ENCODE measurements around the gene TMUB2. TPM values are rescaled to one million over a fixed set of nuclear protein-coding genes. Genes with fewer than 3 reads are reported as not detected.
A peak's percentile ranks its signal among the peaks of the same experiment; 100 is the strongest.

Gene TMUB2
- total RNA-seq, 1 experiment from 2014 or later: 25.1 TPM

DNA sequence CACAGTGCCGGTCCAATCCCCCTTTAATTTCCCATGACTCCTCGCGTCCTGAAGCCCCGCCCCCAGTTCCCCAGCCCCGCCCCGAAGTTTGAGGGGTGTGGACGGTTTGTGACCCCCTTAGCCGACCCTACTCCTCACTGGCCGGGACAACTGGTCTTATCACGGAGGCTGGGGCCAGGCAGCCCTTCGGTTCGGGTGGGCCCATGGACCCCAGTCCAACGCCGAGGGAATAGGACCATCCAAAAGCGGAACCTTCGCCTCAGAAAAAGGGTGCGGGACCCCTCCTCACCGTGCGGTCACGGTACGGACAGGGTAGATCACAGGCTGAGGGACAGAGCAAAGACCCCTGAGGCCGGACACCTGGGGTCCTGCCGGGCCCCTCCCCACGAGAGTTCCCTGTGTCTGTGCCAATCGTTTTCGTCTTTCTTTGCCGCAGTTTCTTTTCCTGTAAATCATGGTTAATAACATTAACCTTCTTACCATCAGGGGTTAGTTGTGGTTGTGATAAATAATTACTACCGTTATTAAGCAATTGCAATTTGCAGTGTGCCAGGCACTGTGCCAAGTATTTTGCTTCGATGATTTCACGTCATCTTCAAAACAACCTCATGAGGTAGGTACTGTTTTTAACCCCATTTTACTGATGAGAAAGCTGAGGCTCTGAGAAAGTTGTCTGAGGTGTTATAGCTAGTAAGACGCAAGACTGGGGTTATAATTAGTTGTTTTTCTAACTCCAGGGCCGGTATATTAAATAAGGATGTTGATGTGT is 543 bp downstream of the TMUB2 start:
- no peaks in the 10 kb centered on the region for H3K27me3 ChIP-seq (ENCODE audit: insufficient read depth, low read length)
- H3K9ac ChIP-seq (ENCODE audit: low read length): peak overlapping the region; percentile 95
- peaks cover 7 to 23% of the 10 kb centered on the region in 2 experiments; a peak in 3 of 4 replicates for H3K4me1 ChIP-seq (ENCODE audit: control insufficient read depth in 1 of 2, insufficient read depth in 2 of 2, low read length in 2 of 2)
- no peaks in the 10 kb centered on the region for H3K9me2 ChIP-seq (ENCODE audit: insufficient read depth)
- TF ChIP-seq POLR2AphosphoS5 (IDR thresholded peaks at IDR 0.05; ENCODE audit: low read depth, low read length): 0 out of 2 replicates have a peak, but pooled peaks have one; percentile 5
- TF ChIP-seq, protein P1, sequence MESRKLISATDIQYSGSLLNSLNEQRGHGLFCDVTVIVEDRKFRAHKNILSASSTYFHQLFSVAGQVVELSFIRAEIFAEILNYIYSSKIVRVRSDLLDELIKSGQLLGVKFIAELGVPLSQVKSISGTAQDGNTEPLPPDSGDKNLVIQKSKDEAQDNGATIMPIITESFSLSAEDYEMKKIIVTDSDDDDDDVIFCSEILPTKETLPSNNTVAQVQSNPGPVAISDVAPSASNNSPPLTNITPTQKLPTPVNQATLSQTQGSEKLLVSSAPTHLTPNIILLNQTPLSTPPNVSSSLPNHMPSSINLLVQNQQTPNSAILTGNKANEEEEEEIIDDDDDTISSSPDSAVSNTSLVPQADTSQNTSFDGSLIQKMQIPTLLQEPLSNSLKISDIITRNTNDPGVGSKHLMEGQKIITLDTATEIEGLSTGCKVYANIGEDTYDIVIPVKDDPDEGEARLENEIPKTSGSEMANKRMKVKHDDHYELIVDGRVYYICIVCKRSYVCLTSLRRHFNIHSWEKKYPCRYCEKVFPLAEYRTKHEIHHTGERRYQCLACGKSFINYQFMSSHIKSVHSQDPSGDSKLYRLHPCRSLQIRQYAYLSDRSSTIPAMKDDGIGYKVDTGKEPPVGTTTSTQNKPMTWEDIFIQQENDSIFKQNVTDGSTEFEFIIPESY (IDR thresholded peaks at IDR 0.05; ENCODE audit: extremely low read depth, insufficient replicate concordance, low read length): no peak
- ChIA-PET RAD21 (ENCODE audit: low non-redundant PET in 1 of 2, low total read pairs in 2 of 2, uncharacterized antibody in 2 of 2, unreplicated experiment in 2 of 2) (interaction anchor here in 1 of 2 experiments (0.6 kb wide), 1 partner anchor 16 kb away, joined by 3 read pairs; no protein-coding TSS in a partner anchor), POLR2A (interaction anchor here (0.9 to 1.6 kb wide), 3 partner anchors 20 to 158 kb away, joined by 4 to 5 read pairs (median 4); partner anchors contain the start of gene GRN), CTCF (interaction anchor here (1.0 to 2.4 kb wide), 4 partner anchors 19 to 243 kb away, joined by 3 to 12 read pairs (median 6); no protein-coding TSS in a partner anchor)
- no peaks in the 10 kb centered on the region for H3K9me3 ChIP-seq (ENCODE audit: control insufficient read depth in 1 of 2, insufficient read depth in 1 of 2, low read depth in 1 of 2, low read length in 2 of 2)
- ATAC-seq: peak; percentile 65
- BruUV-seq (replicated peaks): no TSS peak
- H3K27ac ChIP-seq (ENCODE audit: low read depth, low read length): peak overlapping the region; percentile 89
- H3K79me2 ChIP-seq (ENCODE audit: insufficient read depth, low read length): peaks cover 54% of the 10 kb centered on the region
- no peak overlapping the region for H2AFZ ChIP-seq (ENCODE audit: low read depth, low read length, poor library complexity, severe bottlenecking)
- intact Hi-C loops (cut with micrococcal nuclease): no loop called here
- peak overlapping the region; percentile 89 to 91 for H3K4me3 ChIP-seq (replicated peaks in 1 of 2; ENCODE audit: low read depth in 1 of 2, low read length in 2 of 2)
- peaks cover 10 to 14% of the 10 kb centered on the region in 2 experiments; a peak in 2 of 4 replicates for H3K36me3 ChIP-seq (ENCODE audit: control insufficient read depth in 1 of 2, insufficient read depth in 2 of 2, low read length in 2 of 2)
- H3K4me2 ChIP-seq (ENCODE audit: low read length): peak overlapping the region; percentile 71
- no peak for DNase-seq (ENCODE audit: low read depth, low spot score)
- no peaks in the 10 kb centered on the region for H4K20me1 ChIP-seq (ENCODE audit: insufficient read depth)
